Hepatocyte (in vitro differentiated cells): ENCODE measurements around the gene TP53I13. TPM values are rescaled to one million over a fixed set of nuclear protein-coding genes. Genes with fewer than 3 reads are reported as not detected.

Experiments used
- DNase-seq: peaks from one replicate; pipeline ENCODE4 v3.0.0-alpha.2; 2016; ENCODE audit warnings: low spot score
- H2AFZ ChIP-seq: fragments of 200-600 bp; sonication (generic); 2 replicates; pipeline ENCODE4 v1.6.0; 2016; ENCODE audit warnings: antibody characterized with exemption, mild to moderate bottlenecking
- H3K27ac ChIP-seq: fragments of 200-600 bp; sonication (generic); 2 replicates; pipeline ENCODE4 v1.5.1; 2016; ENCODE audit warnings: mild to moderate bottlenecking
- H3K27me3 ChIP-seq: fragments of 200-600 bp; sonication (generic); 2 replicates; pipeline ENCODE4 v1.6.1; 2016
- H3K36me3 ChIP-seq: fragments of 200-600 bp; sonication (generic); replicated peaks from 2 replicates; pipeline ENCODE4 v1.5.1; 2016; ENCODE audit warnings: low read depth; ENCODE audit not compliant: insufficient read depth
- H3K4me1 ChIP-seq: fragments of 200-600 bp; sonication (generic); 2 replicates; pipeline ENCODE4 v1.5.1; 2016; ENCODE audit warnings: mild to moderate bottlenecking, moderate library complexity; ENCODE audit not compliant: insufficient read depth
- H3K4me2 ChIP-seq: fragments of 200-600 bp; sonication (generic); 2 replicates; pipeline ENCODE4 v1.6.0; 2016
- H3K4me3 ChIP-seq: fragments of 200-600 bp; sonication (generic); 2 replicates; pipeline ENCODE4 v1.5.1; 2016; ENCODE audit warnings: mild to moderate bottlenecking
- H3K79me2 ChIP-seq: fragments of 200-600 bp; sonication (generic); 2 replicates; pipeline ENCODE4 v1.6.0; 2017; ENCODE audit warnings: mild to moderate bottlenecking
- H3K9me2 ChIP-seq: fragments of 200-600 bp; sonication (generic); replicated peaks from 2 replicates; pipeline ENCODE4 v1.6.0; 2017; ENCODE audit warnings: mild to moderate bottlenecking; ENCODE audit not compliant: insufficient read depth
- H3K9me3 ChIP-seq: fragments of 200-600 bp; sonication (generic); 2 replicates; pipeline ENCODE4 v1.5.1; 2016; ENCODE audit warnings: low read depth, mild to moderate bottlenecking
- H4K20me1 ChIP-seq: fragments of 200-600 bp; sonication (generic); 2 replicates; pipeline ENCODE4 v1.6.0; 2016; ENCODE audit warnings: mild to moderate bottlenecking; ENCODE audit not compliant: insufficient read depth, poor library complexity, severe bottlenecking
- EZH2 ChIP-seq: fragments of 200-600 bp; sonication (generic); IDR thresholded peaks from 2 replicates; pipeline ENCODE4 v1.6.1; 2016; ENCODE audit warnings: antibody characterized with exemption, mild to moderate bottlenecking, borderline replicate concordance
- EZH2phosphoT487 ChIP-seq: fragments of 200-600 bp; sonication (generic); IDR thresholded peaks from one replicate; pipeline ENCODE4 v1.6.1; 2018; ENCODE audit warnings: antibody characterized with exemption, mild to moderate bottlenecking, low read depth, moderate library complexity; ENCODE audit not compliant: unreplicated experiment, severe bottlenecking
- WGBS: methylation state at CpG from one replicate; pipeline ENCODE4 v1.1.6; 2016; ENCODE audit warnings: low lambda C conversion rate; ENCODE audit errors: missing lambda C conversion rate; 5-methylcytosine and 5-hydroxymethylcytosine counted together
- polyA plus RNA-seq: library from polyadenylated mRNA; unstranded; fragments of >200 nt; fragmentation: Nextera tagmentation; extraction: Ambion mirVana; gene quantifications from 2 replicates; pipeline ENCODE4 v1.2.1, GENCODE V29; 2016
- total RNA-seq: library from RNA; depleted of rRNA; stranded (reverse); fragments of >200 nt; gene quantifications from 2 replicates; pipeline ENCODE4 v1.2.3, GENCODE V29; 2014
- TF ChIP-seq, protein P1 (sequence below): fragments of 200-600 bp; sonication (generic); IDR thresholded peaks from 2 replicates; pipeline ENCODE4 v1.5.1; 2016; ENCODE audit warnings: antibody characterized with exemption, mild to moderate bottlenecking; ENCODE audit not compliant: poor library complexity

TP53I13 gene
- total and polyA plus RNA-seq, 2 experiments from 2014 or later: 43.4 to 92.9 TPM

DNA sequence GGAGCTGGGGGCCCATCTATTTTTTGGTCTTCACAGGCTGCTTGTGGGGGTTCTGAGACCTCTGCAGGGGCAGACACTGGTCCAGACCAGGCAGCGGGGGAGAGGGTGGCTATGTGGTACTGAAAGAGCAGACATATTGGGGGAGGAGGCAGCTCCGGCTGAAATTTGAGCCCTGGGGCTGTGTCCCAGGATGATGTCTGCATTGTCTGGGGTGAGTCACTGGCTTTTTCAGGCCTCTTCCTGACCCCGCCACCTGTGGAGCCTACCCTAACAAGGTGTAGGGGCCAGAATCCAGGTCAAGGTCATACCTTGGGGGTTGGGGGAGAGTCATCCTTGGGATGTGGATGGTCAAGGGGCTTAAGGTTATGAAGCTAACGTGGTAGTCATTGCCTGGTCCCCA lies 51.8 kb downstream of the TP53I13 start:
- no peaks in the 10 kb centered on the region for H3K9me3 ChIP-seq
- H3K36me3 ChIP-seq: no peaks in the 10 kb centered on the region
- H3K79me2 ChIP-seq: no peaks in the 10 kb centered on the region
- H3K4me1 ChIP-seq: peaks cover 28% of the 10 kb centered on the region
- TF ChIP-seq, protein P1, sequence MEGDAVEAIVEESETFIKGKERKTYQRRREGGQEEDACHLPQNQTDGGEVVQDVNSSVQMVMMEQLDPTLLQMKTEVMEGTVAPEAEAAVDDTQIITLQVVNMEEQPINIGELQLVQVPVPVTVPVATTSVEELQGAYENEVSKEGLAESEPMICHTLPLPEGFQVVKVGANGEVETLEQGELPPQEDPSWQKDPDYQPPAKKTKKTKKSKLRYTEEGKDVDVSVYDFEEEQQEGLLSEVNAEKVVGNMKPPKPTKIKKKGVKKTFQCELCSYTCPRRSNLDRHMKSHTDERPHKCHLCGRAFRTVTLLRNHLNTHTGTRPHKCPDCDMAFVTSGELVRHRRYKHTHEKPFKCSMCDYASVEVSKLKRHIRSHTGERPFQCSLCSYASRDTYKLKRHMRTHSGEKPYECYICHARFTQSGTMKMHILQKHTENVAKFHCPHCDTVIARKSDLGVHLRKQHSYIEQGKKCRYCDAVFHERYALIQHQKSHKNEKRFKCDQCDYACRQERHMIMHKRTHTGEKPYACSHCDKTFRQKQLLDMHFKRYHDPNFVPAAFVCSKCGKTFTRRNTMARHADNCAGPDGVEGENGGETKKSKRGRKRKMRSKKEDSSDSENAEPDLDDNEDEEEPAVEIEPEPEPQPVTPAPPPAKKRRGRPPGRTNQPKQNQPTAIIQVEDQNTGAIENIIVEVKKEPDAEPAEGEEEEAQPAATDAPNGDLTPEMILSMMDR: no peak
- TF ChIP-seq EZH2phosphoT487 (no peak), EZH2 (no peak)
- no peak overlapping the region for H3K4me3 ChIP-seq
- 100% methylated on average over 4 of the region's 4 CpGs for WGBS
- H3K4me2 ChIP-seq: no peak overlapping the region
- H4K20me1 ChIP-seq: no peaks in the 10 kb centered on the region
- H3K27me3 ChIP-seq: peaks cover 75% of the 10 kb centered on the region
- no peaks in the 10 kb centered on the region for H3K9me2 ChIP-seq
- no peak overlapping the region for H3K27ac ChIP-seq
- DNase-seq: no peak
- H2AFZ ChIP-seq: no peak overlapping the region

DNA sequence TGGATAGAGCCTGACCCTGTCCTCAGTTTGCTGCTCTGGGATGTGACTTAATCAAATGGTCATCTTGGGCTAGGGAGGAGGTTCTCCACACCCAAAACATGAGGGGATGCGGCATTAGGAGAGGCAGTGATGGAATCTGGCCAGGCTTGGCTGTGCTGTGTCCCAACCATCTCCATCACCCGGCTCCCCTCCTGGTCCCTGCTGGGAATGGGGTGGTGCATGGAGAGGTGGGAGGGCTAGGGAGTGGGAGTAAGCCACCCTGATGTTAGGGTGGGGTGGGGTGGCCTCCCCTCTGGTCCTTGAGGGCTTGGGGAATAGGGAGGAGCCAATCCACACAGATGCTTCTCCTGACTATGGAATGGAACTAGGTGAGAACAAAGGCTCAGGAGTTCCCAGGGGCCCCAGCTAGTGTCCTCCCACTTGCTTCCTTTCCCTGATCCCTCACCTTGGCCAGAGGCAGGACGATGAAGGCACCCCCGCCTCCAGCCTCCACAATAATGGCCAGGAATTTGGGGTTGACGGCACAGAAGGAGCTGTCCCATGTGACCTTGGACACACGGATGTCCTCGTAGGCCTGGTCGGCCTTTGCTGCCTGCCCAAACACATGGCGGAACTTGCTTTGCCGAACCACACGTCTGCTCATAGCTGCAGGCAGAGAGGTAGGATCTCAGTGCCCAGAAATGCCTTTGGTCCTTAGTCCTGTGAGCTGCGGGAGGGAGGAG lies 52.4 kb downstream of the TP53I13 start:
- 96% methylated on average over 12 of the region's 12 CpGs for WGBS
- H3K4me3 ChIP-seq: no peak overlapping the region
- TF ChIP-seq, protein P1: no peak
- TF ChIP-seq EZH2phosphoT487: no peak
- no peak for TF ChIP-seq EZH2
- peaks cover 23% of the 10 kb centered on the region for H3K4me1 ChIP-seq
- no peaks in the 10 kb centered on the region for H3K36me3 ChIP-seq
- H4K20me1 ChIP-seq: no peaks in the 10 kb centered on the region
- H3K4me2 ChIP-seq: no peak overlapping the region
- DNase-seq: no peak
- no peaks in the 10 kb centered on the region for H3K9me3 ChIP-seq
- no peak overlapping the region for H3K27ac ChIP-seq
- H3K9me2 ChIP-seq: no peaks in the 10 kb centered on the region
- H2AFZ ChIP-seq: no peak overlapping the region
- H3K27me3 ChIP-seq: peaks cover 70% of the 10 kb centered on the region
- H3K79me2 ChIP-seq: no peaks in the 10 kb centered on the region

DNA sequence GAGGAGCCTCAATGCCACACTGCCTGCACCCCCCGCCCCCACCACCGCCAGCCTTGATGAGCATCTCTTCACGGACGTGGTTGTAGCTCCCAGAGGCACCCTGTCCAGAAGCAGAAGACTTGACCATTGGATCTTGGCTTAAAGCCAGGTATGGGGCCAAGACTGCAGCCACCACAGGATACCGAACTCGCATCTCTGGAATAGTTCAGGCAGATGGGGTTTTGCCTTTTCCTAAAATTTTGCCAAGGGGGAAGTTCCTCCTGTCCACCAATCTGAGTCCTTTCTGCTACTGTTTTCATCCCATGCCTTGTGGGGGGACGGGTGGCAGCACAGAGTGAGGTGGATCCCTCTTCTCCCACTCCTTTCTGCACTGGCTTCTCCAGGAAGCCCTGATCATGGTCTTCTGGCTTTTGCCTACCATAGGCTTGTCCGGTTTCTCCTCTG lies 53.3 kb downstream of the TP53I13 start:
- H3K4me1 ChIP-seq: peaks cover 19% of the 10 kb centered on the region
- H3K27ac ChIP-seq: no peak overlapping the region
- no peaks in the 10 kb centered on the region for H3K79me2 ChIP-seq
- H3K9me3 ChIP-seq: no peaks in the 10 kb centered on the region
- peak overlapping the region; percentile 100 for H3K4me2 ChIP-seq
- TF ChIP-seq EZH2phosphoT487 (no peak), EZH2 (no peak)
- TF ChIP-seq, protein P1: no peak
- WGBS: 80% methylated on average over 8 of the region's 8 CpGs
- no peak overlapping the region for H2AFZ ChIP-seq
- no peaks in the 10 kb centered on the region for H3K9me2 ChIP-seq
- H3K36me3 ChIP-seq: no peaks in the 10 kb centered on the region
- H3K27me3 ChIP-seq: peaks cover 62% of the 10 kb centered on the region
- no peak for DNase-seq
- H4K20me1 ChIP-seq: no peaks in the 10 kb centered on the region
- no peak overlapping the region for H3K4me3 ChIP-seq

Other genes with a start within 250 kb of the TP53I13 start
- 46.1 and 51.7 TPM in 2 replicates for gene TAOK1, start 178.3 kb upstream of the TP53I13 start, total RNA-seq
- gene TAOK1, start 178.3 kb upstream of the TP53I13 start, polyA plus RNA-seq: 5.2 and 5.3 TPM in 2 replicates
- 16.8 and 19.2 TPM in 2 replicates for gene ABHD15, start 1.7 kb upstream of the TP53I13 start, total RNA-seq
- 11.0 and 11.8 TPM in 2 replicates for gene ABHD15, start 1.7 kb upstream of the TP53I13 start, polyA plus RNA-seq
- 18.6 and 20.0 TPM in 2 replicates for gene GIT1, start 20.9 kb downstream of the TP53I13 start, total RNA-seq
- 35.2 and 46.3 TPM in 2 replicates for gene GIT1, start 20.9 kb downstream of the TP53I13 start, polyA plus RNA-seq
- gene ANKRD13B, start 24.4 kb downstream of the TP53I13 start, total RNA-seq: 3.5 and 5.1 TPM in 2 replicates
- 7.2 and 11.6 TPM in 2 replicates for gene ANKRD13B, start 24.4 kb downstream of the TP53I13 start, polyA plus RNA-seq
- gene CORO6, start 54.2 kb downstream of the TP53I13 start, total RNA-seq: 0.83 and 1.5 TPM in 2 replicates
- 1.9 and 3.4 TPM in 2 replicates for gene CORO6, start 54.2 kb downstream of the TP53I13 start, polyA plus RNA-seq